ENCODE data around the gene VPS8. TPM values are rescaled to one million over a fixed set of nuclear protein-coding genes. Genes with fewer than 3 reads are reported as not detected.

The VPS8 gene
- total and polyA plus RNA-seq, 2 of the 13 experiments (the other 11 are each of a cell fraction or from before 2014, with no cell fraction given), result 14.2 to 35.1 TPM

DNA sequence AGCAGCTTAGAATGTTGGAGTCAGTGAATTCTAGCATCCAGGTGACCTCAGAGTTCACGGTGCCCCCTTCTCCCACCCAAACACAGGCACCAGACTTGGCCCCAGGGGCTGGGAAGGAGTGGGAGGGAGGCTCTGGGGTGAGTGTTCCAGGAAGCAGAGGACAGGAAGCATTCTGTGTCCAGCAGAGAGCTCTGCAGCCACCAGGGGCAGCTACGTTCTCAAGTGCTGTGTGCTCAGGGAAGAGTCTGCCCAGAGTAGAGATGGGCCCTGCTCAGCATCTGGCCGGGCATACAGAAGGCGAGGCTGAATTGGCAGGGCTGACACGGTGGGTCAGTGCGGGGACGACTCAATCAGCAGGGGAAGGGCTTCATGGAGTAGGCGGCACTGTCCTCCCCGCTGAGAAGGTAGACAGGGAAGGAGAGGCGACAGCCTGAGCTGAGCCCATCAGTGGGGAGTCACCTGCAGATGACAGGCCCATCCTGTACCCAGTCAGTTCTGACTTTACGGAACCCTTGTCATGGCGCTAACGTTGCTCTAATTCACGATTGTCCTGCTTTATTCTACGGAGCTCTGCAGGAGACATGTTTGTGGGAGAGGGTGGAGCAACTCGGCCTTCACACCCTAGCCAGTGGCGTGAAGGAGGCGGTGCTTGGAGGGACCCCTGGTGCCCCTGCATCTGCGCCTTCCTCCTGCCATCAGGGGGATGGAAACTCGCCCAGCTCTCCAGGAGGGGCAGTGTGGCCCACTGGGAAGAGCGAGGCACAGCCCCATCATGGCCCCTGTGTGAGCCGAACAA lies 258.7 kb downstream of the VPS8 start (continued):
- TF ChIP-seq PHB2 (IDR thresholded peaks at IDR 0.05; ENCODE audit: partially characterized antibody) (no peak), ZNF605 (CRISPR knock-in tag; IDR thresholded peaks at IDR 0.05) (0 out of 2 replicates have a peak, but pooled peaks have one; percentile 24), MTA3 (CRISPR knock-in tag; IDR thresholded peaks at IDR 0.05) (no peak), CEBPG (CRISPR knock-in tag; IDR thresholded peaks at IDR 0.05) (no peak), ZMYM4 (CRISPR knock-in tag; IDR thresholded peaks at IDR 0.05) (peak; percentile 25; the same call in 1 of the 2 replicates), ZNF260 (CRISPR knock-in tag; IDR thresholded peaks at IDR 0.05; ENCODE audit: borderline replicate concordance, low read depth) (no peak), HNRNPLL (IDR thresholded peaks at IDR 0.05; ENCODE audit: low read depth, low read length, poor library complexity, severe bottlenecking) (peak; percentile 22), FOXP1 (IDR thresholded peaks at IDR 0.05) (no peak), FOXP1 (CRISPR knock-in tag; IDR thresholded peaks at IDR 0.05) (no peak), ARID5B (CRISPR knock-in tag; IDR thresholded peaks at IDR 0.05) (0 out of 2 replicates have a peak, but pooled peaks have one; percentile 12), IRF2 (CRISPR knock-in tag; IDR thresholded peaks at IDR 0.05) (0 out of 2 replicates have a peak, but pooled peaks have one; percentile 41), FOXK1 (CRISPR knock-in tag; IDR thresholded peaks at IDR 0.05; ENCODE audit: borderline replicate concordance, low read depth) (no peak), EED (CRISPR knock-in tag; IDR thresholded peaks at IDR 0.05) (peak; percentile 43; the same call in 1 of the 2 replicates), NONO (IDR thresholded peaks at IDR 0.05) (no peak), NONO (CRISPR knock-in tag; conservative IDR thresholded peaks at IDR 0.05) (0 out of 2 replicates have a peak, but pooled peaks have one; percentile 12), CCDC6 (CRISPR knock-in tag; IDR thresholded peaks at IDR 0.05) (no peak), ZNF567 (CRISPR knock-in tag; IDR thresholded peaks at IDR 0.05; ENCODE audit: borderline replicate concordance) (peak; percentile 65; the same call in 1 of the 2 replicates), SOX5 (CRISPR knock-in tag; IDR thresholded peaks at IDR 0.05; ENCODE audit: borderline replicate concordance) (no peak), ZNF768 (CRISPR knock-in tag; IDR thresholded peaks at IDR 0.05) (peak; percentile 60), KAT8 (CRISPR knock-in tag; IDR thresholded peaks at IDR 0.05) (0 out of 2 replicates have a peak, but pooled peaks have one; percentile 16), CBX5 (CRISPR knock-in tag; IDR thresholded peaks at IDR 0.05; ENCODE audit: borderline replicate concordance) (0 out of 2 replicates have a peak, but pooled peaks have one; percentile 15), GABPB1 (CRISPR knock-in tag; IDR thresholded peaks at IDR 0.05) (0 out of 2 replicates have a peak, but pooled peaks have one; percentile 42), SAP130 (CRISPR knock-in tag; IDR thresholded peaks at IDR 0.05; ENCODE audit: low read depth) (no peak; the same call in 1 of the 2 replicates), ETV5 (CRISPR knock-in tag; IDR thresholded peaks at IDR 0.05; ENCODE audit: borderline replicate concordance) (peak; percentile 61; the same call in 1 of the 2 replicates), MED1 (CRISPR knock-in tag; IDR thresholded peaks at IDR 0.05) (no peak)
- TF ChIP-seq, protein P1, sequence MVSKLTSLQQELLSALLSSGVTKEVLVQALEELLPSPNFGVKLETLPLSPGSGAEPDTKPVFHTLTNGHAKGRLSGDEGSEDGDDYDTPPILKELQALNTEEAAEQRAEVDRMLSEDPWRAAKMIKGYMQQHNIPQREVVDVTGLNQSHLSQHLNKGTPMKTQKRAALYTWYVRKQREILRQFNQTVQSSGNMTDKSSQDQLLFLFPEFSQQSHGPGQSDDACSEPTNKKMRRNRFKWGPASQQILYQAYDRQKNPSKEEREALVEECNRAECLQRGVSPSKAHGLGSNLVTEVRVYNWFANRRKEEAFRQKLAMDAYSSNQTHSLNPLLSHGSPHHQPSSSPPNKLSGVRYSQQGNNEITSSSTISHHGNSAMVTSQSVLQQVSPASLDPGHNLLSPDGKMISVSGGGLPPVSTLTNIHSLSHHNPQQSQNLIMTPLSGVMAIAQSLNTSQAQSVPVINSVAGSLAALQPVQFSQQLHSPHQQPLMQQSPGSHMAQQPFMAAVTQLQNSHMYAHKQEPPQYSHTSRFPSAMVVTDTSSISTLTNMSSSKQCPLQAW (CRISPR knock-in tag; IDR thresholded peaks at IDR 0.05), result 0 out of 2 replicates have a peak, but pooled peaks have one; percentile 25

Measured in HepG2 (cell line).